Measurements from ENCODE around the gene ABCC4. TPM values are rescaled to one million over a fixed set of nuclear protein-coding genes. Genes with fewer than 3 reads are reported as not detected.
A peak's percentile ranks its signal among the peaks of the same experiment; 100 is the strongest.
"Not testable (repeated sequence)": the region's sequence is repeated elsewhere in the genome, so short reads cannot be mapped to it uniquely, and the experiment has no call there.

Gene ABCC4
- total and polyA plus RNA-seq, 10 donors: 1.4 to 21.0 (median 13.3) TPM

DNA sequence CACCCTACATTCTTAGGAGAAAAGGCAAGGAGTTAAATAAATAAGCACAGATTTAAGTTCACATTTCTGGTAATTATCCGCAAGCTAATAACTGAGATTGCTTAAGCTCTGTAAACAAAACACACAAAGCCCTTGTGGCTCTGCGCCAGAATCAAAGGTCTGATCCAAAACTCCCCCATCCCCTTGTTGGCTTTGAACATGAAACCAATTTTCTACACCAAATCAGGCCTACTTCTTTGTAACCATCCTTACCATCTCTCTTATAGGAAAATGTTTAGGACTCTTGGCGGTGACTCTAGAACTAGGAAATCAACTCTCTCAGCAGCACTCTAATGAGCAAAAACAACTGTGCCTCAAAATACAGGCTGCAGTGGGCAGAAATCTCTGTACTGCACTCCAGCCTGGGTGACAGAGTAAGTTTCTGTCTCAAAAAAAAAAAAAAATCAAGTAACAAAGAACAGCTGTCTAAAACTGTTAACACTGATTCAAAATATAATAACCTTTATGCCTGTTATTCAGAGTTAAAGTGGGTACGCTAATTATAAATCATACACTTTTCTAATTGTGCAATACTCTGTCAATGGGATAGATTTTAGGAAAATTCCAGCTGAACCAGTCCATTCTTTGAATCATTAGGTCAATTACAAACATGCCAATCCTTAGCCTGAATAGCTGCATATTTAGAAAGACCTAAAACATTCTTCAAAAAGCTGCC, 25.8 kb downstream of the ABCC4 start:
- no peaks in the 10 kb centered on the region for H3K27me3 ChIP-seq (replicated peaks in 1 of 7)
- intact Hi-C loops (cut with DNase I; ENCODE audit: low total_unique reads): no loop called here
- no peaks in the 10 kb centered on the region for H3K36me3 ChIP-seq
- peaks cover under 1 to 41% (median 20%) of the 10 kb centered on the region in 6 donors for H3K4me1 ChIP-seq
- WGBS, 5 donors: 79 to 92% (median 86%) methylated on average over 4 of the region's 4 CpGs
- no peak for DNase-seq
- TF ChIP-seq, protein P1, sequence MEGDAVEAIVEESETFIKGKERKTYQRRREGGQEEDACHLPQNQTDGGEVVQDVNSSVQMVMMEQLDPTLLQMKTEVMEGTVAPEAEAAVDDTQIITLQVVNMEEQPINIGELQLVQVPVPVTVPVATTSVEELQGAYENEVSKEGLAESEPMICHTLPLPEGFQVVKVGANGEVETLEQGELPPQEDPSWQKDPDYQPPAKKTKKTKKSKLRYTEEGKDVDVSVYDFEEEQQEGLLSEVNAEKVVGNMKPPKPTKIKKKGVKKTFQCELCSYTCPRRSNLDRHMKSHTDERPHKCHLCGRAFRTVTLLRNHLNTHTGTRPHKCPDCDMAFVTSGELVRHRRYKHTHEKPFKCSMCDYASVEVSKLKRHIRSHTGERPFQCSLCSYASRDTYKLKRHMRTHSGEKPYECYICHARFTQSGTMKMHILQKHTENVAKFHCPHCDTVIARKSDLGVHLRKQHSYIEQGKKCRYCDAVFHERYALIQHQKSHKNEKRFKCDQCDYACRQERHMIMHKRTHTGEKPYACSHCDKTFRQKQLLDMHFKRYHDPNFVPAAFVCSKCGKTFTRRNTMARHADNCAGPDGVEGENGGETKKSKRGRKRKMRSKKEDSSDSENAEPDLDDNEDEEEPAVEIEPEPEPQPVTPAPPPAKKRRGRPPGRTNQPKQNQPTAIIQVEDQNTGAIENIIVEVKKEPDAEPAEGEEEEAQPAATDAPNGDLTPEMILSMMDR (IDR thresholded peaks at IDR 0.05 in 8 of 11, conservative IDR thresholded peaks at IDR 0.05 in 3 of 11): no peak
- no peak for TF ChIP-seq POLR2A (IDR thresholded peaks at IDR 0.05)
- TF ChIP-seq POLR2AphosphoS5 (IDR thresholded peaks at IDR 0.05): no peak
- no peak overlapping the region for H3K4me3 ChIP-seq
- no peaks in the 10 kb centered on the region for H3K9me3 ChIP-seq
- peak overlapping the region in 5 of 8 donors; percentile 7 to 64 (median 46) for H3K27ac ChIP-seq

DNA sequence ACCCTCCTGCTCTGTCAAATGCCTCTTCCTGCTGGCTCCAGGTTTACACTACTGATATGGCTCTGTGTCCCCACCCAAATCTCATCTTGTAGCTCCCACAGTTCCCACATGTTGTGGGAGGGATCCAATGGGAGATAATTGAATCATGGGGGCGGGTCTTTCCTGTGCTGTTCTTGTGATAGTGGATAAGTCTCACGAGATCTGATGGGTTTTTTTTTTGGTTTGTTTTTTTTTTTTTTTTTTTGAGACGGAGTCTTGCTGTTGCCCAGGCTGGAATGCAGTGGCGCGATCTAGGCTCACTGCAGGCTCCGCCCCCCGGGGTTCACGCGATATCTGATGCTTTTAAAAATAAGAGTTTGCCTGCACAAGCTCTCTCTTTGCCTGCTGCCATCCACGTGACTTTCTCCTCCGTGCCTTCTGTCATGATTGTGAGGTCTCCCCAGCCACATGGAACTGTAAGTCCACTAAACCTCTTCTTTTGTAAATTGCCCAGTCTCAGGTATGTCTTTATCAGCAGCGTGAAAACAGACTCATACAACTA, 27.6 kb downstream of the ABCC4 start:
- Histone ChIP-seq H3K27ac (peak overlapping the region in 3 of 8 donors; percentile 11 to 58 (median 46)), H3K4me1 (peaks cover 0 to 23% (median 9%) of the 10 kb centered on the region in 6 donors)
- WGBS, 5 donors: 87 to 94% (median 88%) methylated on average over 11 to 12 of the region's 12 CpGs
- H3K27me3 ChIP-seq (replicated peaks in 1 of 7); intact Hi-C loops (cut with DNase I; ENCODE audit: low total_unique reads); H3K9me3 ChIP-seq; DNase-seq; H3K36me3 ChIP-seq; H3K4me3 ChIP-seq: not testable (repeated sequence)

DNA sequence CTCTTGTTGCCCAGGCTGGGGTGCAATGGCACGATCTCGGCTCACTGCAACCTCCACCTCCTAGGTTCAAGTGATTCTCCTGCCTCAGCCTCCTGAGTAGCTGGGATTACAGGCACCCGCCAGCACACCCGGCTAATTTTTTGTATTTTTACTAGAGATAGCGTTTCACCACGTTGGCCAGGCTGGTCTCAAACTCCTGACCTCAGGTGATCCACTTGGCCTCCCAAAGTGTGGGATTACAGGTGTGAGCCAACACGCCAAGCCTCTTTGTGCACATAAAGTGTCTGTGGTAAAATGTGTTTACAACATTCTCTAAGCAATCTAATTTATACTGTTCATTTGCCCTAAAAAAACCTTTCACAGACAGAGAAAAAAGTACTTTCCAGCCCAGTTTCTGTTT, 29.2 kb downstream of the ABCC4 start:
- H3K4me3 ChIP-seq; H3K27me3 ChIP-seq (replicated peaks in 1 of 7); H3K9me3 ChIP-seq; intact Hi-C loops (cut with DNase I; ENCODE audit: low total_unique reads); DNase-seq; H3K36me3 ChIP-seq: not testable (repeated sequence)
- peaks cover 0 to 17% (median 6%) of the 10 kb centered on the region in 6 donors for H3K4me1 ChIP-seq
- peak overlapping the region in 1 of 8 donors; percentile 4 for H3K27ac ChIP-seq
- WGBS, 5 donors: 85 to 98% (median 92%) methylated on average over 7 of the region's 7 CpGs

DNA sequence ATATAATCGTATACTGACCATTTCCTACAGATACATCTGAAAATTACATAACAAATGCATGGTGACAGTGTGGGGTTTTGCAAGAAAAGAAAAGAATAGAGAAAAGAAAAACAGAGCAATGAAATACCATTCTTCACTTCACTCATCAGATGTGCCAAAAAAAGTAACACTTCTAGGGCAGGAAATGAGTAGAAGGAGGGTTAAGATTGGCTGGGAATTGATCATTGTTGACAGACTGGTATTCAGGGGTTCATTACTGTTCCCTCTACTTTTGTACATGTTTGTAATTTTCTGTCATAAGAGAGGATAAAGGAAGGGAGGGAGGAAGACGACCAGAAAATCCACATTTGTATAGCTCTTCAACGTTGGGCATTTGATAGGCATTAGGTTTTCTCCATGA, 31.5 kb downstream of the ABCC4 start:
- Histone ChIP-seq H3K4me3 (no peak overlapping the region), H3K36me3 (peaks cover 0 to 16% (median 0%) of the 10 kb centered on the region in 6 donors), H3K27me3 (replicated peaks in 1 of 7) (no peaks in the 10 kb centered on the region), H3K4me1 (peaks cover 0 to 14% (median 6%) of the 10 kb centered on the region in 6 donors), H3K27ac (no peak overlapping the region), H3K9me3 (peaks cover 0 to 6% (median 2%) of the 10 kb centered on the region in 8 donors)
- no peak for TF ChIP-seq POLR2AphosphoS5 (IDR thresholded peaks at IDR 0.05)
- TF ChIP-seq, protein P1 (IDR thresholded peaks at IDR 0.05 in 8 of 11, conservative IDR thresholded peaks at IDR 0.05 in 3 of 11): no peak
- no peak for TF ChIP-seq POLR2A (IDR thresholded peaks at IDR 0.05)
- 71 to 88% (median 82%) methylated on average over 3 of the region's 3 CpGs for WGBS, 5 donors
- DNase-seq: no peak
- intact Hi-C loops (cut with DNase I; ENCODE audit: low total_unique reads): no loop called here

DNA sequence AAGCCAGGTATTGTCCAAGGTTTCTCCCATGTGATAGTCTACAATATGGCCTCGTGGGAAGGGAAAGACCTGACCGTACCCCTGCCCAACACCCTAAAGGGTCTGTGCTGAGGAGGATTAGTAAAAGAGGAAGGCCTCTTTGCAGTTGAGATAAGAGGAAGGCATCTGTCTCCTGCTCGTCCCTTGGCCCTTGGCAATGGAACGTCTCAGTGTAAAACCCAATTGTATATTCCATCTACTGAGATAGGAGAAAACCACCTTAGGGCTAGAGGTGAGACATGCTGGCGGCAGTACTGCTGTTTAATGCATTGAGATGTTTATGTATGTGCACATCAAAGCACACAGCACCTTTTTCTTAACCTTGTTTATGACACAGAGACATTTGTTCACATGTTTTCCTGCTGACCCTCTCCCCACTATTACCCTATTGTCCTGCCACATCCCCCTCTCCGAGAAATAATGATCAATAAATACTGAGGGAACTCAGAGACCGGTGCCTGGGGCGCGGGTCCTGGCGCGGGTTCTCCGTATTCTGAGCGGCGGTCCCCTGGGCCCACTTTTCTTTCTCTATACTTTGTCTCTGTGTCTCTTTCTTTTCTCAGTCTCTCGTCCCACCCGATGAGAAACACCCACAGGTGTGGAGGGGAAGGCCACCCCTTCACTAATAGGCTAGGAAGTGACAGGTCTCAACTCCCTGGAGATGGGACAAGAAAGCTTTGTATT, 32.7 kb downstream of the ABCC4 start:
- H3K4me1 ChIP-seq; H3K9me3 ChIP-seq; H3K27me3 ChIP-seq (replicated peaks in 1 of 7); H3K4me3 ChIP-seq; DNase-seq; intact Hi-C loops (cut with DNase I; ENCODE audit: low total_unique reads); H3K27ac ChIP-seq: not testable (repeated sequence)
- H3K36me3 ChIP-seq: peaks cover 0 to 16% (median 0%) of the 10 kb centered on the region in 6 donors
- 85 to 92% (median 87%) methylated on average over 16 of the region's 16 CpGs for WGBS, 5 donors

Measured in spleen (tissue), 11 donors.